ENCODE results near the gene ZFAND2B.
A peak's percentile ranks its signal among the peaks of the same experiment; 100 is the strongest.

ZFAND2B gene, protein sequence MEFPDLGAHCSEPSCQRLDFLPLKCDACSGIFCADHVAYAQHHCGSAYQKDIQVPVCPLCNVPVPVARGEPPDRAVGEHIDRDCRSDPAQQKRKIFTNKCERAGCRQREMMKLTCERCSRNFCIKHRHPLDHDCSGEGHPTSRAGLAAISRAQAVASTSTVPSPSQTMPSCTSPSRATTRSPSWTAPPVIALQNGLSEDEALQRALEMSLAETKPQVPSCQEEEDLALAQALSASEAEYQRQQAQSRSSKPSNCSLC

DNA sequence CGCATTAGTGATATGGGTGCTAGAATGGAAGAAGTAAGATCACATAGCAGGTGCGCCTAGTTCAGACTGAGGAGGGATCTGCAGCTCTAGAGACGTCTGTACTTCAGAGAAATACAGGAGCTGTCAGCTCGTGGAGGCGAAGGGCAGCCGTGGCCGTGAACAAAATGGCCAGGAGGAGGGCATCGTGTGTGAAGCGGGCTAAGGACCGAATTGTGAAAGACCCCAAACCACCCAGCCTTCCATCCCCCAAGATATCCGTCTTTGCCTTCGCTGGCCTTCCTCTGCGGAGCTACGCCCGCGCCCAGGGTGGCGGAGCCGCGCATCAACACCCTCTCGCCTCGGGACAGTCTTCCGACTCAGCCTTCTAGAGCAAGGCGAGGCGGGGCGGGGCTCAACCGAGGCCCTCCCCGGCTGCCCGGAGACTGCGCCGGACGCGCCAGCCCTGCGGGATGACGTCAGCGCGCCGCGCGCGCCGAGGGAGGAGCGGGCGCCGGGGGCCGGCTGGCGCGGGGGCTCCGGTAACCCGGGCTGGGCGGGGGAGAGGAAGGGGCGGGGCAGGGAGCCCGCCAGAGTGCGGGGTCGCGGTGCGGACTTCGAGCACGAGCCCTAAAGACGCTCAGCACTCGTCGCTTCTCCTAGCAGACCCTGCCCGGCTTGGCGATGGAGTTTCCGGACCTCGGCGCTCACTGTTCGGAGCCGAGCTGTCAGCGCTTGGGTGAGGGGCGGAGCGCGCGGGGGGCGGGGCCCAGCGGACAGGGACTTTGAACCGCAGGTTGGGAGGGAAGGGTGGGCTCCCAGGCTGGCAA lies at the start of gene ZFAND2B:
Gene ZFAND2B, plus strand, starts transcription at position 455 of the 806 bp plus-strand sequence. Its CDS starts 206 bp downstream, at position 661.
- peak; percentile 99 for DNase-seq (ENCODE audit: low spot score)

DNA sequence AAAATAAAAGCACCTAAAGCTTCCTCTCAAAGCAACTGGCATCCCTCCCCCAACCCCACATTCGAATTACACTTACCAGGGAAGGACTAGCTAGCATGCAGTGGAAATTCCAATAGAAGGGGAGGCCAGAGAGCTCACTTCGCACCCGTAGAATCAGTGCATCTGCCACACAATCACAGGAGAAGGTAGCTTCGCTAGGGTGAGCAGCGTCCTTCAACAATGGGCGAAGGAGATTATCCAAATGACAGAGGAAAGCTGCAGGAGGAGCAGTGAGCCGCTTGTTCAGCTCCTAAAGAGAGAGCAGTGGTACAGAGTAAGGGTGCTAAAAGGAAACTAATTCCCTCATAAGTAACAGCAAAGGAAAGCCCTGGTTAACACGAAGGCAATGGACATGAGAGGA lies 49.2 kb upstream of the ZFAND2B start:
- no peak for DNase-seq (ENCODE audit: low spot score)

DNA sequence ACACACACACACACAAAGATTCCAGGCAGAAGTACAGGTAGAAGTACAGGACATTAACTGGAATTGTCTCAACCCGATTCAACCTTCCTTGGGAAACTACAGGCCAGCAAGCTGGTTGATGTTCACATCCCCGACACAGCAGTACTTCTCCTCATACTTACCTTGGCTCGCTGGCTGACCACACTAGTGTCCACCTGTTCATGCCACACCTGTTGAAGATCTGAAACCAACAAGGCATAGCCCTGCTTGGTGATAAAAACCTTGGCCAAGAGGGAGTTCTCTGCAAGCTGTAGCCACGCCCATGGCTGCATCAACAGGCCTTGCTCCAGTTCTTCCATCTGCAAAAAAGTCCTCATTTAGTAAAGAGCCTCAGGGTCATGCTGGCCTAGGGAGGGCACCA lies 48.6 kb upstream of the ZFAND2B start:
- DNase-seq (ENCODE audit: low spot score) = no peak

DNA sequence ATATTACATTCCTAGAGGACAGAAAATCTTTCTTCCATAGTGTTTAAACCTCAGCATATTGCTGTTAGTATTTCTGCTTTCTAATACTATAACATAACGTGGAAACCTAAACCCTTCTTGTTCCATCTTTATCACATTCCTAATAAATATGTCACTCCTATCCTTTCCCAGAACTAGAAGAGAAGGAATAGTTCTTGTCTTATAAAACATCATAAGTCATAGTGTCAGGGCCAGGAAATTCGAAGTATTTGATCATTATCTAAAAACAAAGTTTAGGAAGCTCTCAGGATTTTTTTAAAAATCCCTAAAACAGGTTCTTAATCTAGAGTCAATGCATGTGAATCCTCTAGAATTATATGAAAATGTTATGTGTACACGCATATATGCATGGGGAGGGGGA lies 48.0 kb upstream of the ZFAND2B start:
- no peak for DNase-seq (ENCODE audit: low spot score)

DNA sequence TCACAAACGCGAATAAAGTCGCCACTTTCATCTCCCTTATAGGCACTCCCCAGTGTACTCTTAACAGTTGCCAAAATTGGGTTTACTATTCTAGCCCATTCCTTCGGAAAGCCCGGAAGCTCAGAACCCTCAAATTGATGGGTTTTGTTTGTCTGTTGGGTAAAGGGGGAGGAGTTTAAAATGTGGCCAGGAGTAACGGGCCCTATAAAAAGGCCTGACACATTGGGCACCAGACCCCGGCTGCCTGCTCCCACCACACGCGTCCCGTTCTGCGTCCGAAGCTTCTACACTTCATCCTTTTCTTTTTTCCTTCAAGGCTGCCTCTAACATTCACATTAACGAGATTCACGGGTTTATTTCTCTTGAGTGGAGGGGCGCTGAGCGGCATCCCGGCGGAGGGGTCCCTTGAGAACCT lies 46.8 kb upstream of the ZFAND2B start:
- DNase-seq (ENCODE audit: low spot score) = no peak

DNA sequence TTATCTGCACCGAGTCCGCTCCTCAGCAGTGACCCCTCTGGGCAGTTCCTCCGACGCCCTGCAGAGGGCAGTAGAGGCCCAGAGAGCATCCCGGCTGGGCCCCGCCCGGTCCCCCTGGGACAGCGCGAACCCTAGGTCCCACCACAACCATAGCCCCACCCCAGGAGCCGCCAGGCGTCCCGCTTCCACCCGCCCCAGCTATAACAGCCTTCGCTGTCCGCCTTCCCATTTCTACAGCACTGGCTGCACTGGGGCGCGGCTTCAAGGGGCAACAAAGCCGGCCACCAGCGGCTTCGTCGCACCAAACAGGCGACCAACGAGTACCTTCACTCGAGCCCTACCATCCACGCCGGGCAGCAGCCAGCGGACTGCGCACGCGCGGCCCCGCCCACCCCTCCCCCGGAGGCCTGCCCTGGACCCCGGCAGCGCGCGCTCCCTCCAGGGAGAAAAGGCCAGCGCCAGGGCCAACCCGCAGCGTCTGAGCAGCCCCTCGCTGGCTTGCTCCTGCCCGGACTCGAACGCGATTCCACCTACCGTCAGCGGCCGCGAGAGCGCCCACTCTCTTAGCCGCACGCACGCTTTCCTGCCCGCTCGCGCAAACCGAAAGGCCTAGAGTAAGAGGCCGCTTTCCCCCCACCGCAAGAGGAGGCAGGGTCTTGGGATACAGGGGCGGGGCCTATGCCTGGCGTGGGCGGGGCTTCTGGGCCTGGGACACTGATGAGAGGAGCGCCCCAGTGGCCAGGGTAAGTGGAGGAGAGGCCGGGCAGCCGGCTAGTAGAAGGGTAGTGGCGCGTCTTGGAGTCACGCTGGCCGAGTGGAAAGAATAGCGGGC lies 46.2 kb upstream of the ZFAND2B start, which contains the start of gene NHEJ1:
Gene NHEJ1, minus strand, starts transcription at position 630 of the 832 bp plus-strand sequence. CDS start 2,453 bp downstream, outside the sequence.
- DNase-seq (ENCODE audit: low spot score) = peak; percentile 97

DNA sequence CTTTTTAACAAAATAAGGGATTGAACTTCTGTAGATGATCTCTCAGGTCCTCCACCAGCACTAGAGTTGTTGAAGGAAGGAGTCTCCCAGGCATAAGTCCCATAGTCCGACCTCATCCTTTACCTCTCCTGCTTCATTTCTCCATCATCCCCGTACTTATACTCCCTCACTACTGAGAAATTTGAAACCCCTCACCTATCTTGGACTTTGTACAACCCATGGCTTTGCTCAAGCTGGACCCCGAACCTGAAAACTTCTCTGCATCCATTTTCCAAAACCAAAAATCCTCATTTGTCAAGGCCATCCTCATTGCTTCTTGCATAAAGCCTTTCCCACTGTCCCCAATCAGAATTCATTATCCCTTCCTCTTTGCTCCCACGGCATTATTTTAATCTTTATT lies 45.5 kb upstream of the ZFAND2B start:
- DNase-seq (ENCODE audit: low spot score) = no peak

DNA sequence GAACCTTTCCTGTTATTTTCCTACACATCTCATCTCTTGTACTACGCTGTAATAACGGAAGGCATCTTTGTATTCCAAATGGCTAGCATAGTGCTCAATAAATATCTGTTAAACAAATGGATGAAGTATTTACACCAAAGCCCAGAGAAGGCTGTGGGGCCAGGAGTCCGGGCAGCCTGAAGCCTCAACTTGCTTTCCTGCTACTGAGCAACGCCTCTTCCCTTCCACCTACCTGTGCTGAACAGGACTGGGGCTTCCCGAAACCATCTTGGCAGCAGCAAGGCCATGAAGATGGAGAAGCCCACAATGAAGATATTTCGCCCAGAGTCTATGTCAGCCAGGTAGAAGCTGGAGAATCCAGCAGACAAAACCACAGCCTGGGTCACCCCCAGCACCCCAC lies 43.4 kb upstream of the ZFAND2B start:
- DNase-seq (ENCODE audit: low spot score) = no peak

DNA sequence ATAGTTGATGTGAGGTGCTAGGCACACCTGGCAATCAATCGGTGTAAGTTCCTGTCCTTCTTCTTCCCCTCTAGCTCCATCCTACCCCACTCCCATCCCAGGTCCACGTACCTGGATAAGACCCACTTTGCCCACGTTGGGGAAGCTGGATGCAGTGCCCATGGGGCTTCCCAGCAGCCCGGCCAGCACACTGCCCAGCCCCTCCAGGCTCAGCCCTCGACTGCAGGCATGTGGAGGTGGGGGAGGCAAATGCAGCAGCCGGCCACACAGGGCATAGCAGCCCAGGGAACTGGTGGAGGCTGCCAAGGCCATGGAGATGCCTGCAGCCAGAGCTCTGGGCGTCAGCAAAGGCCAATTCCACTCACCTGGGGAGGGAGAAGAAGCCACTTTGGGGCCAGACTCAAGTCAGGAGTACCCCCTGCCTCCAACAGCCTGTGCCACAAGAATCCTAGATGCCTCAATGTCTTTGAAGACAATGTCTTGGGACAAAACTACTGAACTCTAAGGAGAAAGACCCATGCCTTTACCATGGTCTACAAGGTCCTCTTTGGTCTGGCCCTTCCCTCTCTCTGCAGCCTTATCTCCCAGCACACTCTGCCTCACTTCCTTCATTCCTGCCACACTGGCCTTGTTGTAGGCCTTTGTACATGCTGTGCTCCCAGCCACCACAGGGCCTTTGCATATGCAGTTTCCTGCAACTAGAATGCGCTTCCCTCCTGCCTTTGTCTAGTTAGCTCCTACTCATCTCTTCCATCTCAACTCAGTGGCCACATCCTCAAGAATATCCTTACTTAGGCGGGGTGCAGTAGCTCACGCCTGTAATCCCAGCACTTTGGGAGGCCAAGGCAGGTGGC lies 41.3 kb upstream of the ZFAND2B start:
- DNase-seq (ENCODE audit: low spot score) = no peak

DNA sequence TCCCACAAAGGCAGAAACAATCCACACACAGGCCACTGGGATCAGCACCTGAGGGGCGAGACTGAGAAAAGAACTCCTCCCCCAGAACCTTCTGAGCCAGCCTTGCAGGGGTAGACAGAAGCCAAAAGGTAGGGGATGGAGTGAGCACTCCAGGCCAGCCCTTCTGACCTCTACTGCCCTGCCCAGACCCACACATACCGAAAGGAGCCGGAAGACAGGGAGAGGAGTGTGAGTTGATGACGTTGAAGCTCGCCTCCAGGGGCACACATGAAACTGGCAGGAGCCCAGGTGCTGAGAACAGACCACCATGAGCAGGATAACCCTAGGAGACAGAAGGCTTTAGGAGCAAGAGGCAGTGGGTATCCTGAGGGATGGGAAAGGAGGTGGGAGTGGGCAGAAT lies 38.6 kb upstream of the ZFAND2B start:
- DNase-seq (ENCODE audit: low spot score) = no peak

DNA sequence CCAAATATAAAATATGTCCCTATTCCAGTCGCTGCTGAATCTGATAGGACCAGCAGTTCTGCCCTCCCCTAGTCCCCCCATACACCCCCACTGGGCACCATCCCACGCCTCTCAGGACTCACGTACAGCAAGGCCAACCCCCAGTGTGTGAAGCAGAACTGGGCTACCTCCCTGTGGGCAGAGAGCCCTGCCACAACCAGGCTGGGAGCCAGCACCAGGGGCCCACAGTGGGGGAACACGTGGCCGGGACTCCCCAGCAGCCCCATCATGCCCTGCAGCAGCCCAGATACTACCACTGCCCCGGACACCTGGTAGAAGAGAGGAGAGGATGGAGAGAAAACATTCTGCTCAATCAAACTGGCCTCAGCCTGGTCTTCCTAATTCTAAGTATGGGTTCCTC lies 38.1 kb upstream of the ZFAND2B start:
- DNase-seq (ENCODE audit: low spot score) = no peak

DNA sequence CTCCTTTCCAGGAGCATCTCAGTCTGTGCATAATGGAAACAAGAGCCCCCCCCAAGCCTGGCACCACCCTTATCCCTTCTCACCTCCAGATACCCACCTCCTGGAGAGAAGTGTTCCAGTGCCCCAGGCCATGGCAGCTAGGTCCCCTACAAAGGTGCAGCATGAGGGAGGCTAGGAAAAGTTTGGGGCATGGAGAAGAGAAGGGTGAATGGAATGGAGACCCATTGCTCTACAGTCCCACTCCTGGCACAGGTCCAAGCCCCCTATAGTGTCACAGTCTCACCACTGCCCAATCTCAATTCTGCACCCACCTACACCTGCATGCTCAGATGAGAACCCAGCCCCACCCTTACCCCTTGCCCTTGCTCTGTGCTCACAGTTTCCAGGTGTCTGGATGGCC lies 37.6 kb upstream of the ZFAND2B start:
- DNase-seq (ENCODE audit: low spot score) = no peak

DNA sequence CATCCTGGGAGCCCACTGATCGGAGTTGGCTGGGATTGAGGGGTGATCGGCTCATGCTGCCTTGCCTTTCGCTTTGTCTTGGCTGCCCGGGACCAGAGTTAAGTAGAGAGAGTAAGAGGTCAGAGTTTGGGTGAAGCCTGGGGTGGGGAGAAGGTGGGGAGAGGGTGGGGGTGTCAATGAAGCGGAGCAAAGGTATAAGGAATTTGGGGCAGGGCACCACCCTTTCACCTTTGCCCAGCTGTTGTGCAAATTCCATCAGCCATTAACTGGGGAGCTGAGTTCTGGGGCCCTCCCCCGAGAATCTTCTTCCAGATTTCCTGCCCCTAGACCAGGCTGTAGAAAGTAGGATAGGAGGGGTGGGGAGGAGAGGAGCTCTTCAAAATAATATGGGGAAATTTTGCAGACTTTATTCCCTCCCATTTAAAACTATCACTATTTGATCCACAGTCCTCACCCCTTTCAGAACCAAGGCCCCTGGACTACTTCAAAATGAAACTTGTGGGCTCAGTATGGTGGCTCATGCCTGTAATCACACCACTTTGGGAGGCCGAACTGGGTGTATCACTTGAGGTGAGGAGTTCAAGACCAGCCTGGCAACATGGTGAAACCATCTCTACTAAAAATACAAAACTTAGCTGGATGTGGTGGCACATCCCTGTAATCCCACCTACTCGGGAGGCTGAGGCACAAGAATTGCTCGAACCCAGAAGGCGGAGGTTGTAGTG lies 36.5 kb upstream of the ZFAND2B start, which contains the start of gene SLC23A3:
Gene SLC23A3, minus strand, starts transcription at position 100 of the 725 bp plus-strand sequence. Its CDS starts 45 bp downstream, at position 55.
- no peak for DNase-seq (ENCODE audit: low spot score)

DNA sequence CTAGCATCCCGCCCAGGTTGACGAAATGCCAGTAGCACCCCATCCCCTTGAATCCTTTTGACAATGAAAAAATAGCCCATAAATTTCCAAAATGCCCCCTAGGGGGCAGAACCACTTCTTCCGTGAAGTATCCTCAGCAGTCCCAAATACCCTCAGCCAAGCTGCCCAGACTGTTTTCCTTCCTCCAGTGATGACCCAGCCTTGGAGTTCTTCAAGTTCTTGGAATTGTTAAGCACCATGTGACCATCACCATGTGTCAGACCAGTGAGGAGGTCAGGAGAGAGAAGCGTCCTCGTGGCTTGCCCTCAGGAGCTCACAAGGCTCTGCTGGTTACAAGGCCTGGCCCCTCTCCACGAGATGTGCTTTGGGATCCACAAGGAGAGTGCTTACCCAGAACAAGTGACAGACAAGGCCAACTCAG lies 35.3 kb upstream of the ZFAND2B start:
- DNase-seq (ENCODE audit: low spot score) = peak; percentile 82

DNA sequence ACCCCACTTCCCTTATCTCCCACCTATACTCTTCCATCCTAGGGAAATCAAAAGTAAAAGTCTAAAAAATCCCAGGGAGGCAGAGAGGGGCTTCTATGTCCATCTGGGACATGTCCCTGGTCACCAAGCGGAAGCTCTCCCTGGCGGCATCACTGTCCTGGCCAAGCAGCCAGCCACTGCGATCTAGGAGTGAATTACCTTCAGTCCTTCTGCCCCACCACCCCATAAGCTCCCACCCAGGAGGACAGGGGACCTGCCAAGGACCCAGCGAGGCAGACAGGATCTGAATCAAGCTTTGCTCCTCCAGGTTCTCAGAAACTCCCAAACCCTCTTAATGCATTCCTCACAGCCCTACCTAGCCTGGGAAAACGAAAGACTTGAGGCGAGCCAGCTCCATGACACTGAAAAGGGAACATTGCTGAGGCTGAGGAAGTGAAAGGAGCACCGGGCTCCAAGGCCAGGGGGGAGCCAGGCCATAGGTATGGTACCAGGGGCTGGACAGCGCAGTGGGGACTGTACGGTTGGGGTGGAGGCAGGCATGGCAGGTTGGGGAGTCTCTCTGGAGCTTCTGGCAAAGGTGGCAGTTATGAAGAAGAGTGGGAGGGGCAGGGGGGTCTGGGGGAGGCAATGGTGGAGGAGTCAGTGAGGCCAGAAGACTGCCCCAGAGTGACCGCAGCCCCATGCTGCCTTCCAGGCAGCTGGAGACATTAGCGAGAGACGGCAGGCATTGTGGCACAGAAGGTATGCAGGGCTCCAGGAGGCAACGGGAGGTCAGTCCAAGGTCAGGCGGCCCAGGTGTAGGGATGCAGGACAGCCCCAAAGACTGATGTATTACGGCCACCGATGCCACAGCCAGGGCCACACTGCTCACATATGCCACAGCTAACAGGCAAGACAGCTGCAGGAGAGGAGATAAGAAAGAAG lies 34.1 kb upstream of the ZFAND2B start:
- DNase-seq (ENCODE audit: low spot score) = no peak

DNA sequence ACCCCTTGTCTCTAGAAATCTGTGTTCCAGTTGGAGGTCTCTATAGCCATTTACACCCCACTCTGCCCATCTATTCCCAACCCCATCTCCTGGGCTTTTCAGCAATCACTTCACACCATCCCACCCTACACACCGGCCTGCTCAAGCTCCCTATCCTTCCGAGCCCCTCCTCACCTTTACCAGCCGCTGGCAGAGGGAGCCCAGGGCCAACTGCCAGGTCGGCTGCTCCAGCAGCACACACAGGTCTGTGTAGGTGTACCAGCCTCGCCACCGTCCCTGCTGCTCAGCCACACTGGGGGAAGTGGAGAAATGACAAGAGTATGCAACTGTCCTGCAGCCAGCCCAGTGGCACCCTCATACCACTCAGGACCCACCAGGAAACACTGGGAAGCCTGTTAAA lies 33.4 kb upstream of the ZFAND2B start:
- DNase-seq (ENCODE audit: low spot score) = no peak

DNA sequence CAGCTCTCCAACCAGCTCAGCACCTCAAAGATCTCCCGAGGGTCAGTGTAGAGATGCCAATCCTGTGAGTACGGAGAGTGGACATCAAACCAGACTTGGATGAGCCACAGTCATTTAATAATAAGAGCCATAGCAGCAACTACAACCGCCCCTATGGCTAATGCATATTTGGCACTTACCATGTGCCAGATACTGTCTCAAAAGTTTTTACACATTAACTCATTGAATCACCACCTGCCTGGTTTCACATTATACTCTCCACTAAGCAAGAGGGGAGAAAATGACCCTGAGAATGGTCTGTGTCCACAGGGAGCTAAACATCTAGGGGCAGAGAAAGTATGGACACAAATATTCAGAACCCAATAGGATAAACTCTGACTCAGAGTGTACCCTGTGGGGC lies 32.4 kb upstream of the ZFAND2B start:
- no peak for DNase-seq (ENCODE audit: low spot score)

DNA sequence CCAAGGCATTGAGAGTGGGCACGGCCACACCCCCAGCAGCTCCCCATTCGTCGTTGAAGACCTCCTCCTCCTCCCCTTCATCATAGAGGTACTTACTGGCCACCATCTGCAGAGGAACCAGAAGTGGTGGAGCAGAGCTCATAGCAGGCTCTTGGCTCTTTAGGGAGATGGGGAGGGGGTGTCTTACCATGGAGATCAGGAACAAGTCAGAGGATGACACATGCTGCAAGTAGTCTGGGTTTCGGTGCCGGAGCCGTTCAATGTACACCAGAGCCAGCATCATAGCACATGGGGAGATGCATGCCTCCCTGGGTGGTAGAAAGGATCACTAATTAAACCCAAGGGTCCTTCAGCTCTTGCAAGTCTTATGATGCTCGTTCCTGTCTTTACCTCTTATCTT lies 31.8 kb upstream of the ZFAND2B start:
- DNase-seq (ENCODE audit: low spot score) = no peak

DNA sequence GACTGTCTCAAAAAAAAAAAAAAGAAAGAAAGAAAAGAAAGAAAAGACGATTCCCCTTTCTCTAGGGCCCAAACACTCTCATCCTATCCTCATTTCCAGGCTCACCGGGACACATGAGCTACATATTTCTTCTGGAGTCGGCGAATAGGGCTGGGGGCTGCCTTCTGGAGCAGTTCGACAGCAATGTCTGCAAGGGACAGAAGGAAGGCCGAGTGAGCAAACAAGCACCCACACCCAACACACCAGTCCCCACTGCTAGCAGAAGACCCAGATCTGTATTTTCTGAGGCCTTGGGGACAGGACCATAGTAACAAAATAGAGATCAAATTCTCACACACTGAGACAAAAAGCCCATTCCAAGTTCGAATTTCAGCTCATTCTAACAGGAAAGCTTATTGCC lies 31.1 kb upstream of the ZFAND2B start:
- no peak for DNase-seq (ENCODE audit: low spot score)

Measured in GM03348 (cell line).